Ishikawa (cell line): Measurements from ENCODE around the gene CD79A.

ENCODE experiments used
- CEBPB ChIP-seq: IDR thresholded peaks from 2 replicates; pipeline ENCODE4 v1.6.1; 2012
- CREB1 ChIP-seq: IDR thresholded peaks from 2 replicates; pipeline ENCODE4 v1.6.1; 2012; ENCODE audit warnings: low read depth
- EGR1 ChIP-seq: IDR thresholded peaks from 2 replicates; pipeline ENCODE4 v1.6.1; 2012
- EP300 ChIP-seq: IDR thresholded peaks from 2 replicates; pipeline ENCODE4 v1.6.1; 2012; ENCODE audit warnings: borderline replicate concordance
- RAD21 ChIP-seq: IDR thresholded peaks from 2 replicates; pipeline ENCODE4 v1.6.1; 2012; ENCODE audit warnings: low read depth
- TEAD4 ChIP-seq: IDR thresholded peaks from 2 replicates; pipeline ENCODE4 v1.6.1; 2012
- TF ChIP-seq, protein P1 (sequence below): IDR thresholded peaks from 2 replicates; pipeline ENCODE4 v1.6.1; 2012; ENCODE audit warnings: low read depth, mild to moderate bottlenecking
- TF ChIP-seq, protein P2 (sequence below): IDR thresholded peaks from 2 replicates; pipeline ENCODE4 v1.6.1; 2012

DNA sequence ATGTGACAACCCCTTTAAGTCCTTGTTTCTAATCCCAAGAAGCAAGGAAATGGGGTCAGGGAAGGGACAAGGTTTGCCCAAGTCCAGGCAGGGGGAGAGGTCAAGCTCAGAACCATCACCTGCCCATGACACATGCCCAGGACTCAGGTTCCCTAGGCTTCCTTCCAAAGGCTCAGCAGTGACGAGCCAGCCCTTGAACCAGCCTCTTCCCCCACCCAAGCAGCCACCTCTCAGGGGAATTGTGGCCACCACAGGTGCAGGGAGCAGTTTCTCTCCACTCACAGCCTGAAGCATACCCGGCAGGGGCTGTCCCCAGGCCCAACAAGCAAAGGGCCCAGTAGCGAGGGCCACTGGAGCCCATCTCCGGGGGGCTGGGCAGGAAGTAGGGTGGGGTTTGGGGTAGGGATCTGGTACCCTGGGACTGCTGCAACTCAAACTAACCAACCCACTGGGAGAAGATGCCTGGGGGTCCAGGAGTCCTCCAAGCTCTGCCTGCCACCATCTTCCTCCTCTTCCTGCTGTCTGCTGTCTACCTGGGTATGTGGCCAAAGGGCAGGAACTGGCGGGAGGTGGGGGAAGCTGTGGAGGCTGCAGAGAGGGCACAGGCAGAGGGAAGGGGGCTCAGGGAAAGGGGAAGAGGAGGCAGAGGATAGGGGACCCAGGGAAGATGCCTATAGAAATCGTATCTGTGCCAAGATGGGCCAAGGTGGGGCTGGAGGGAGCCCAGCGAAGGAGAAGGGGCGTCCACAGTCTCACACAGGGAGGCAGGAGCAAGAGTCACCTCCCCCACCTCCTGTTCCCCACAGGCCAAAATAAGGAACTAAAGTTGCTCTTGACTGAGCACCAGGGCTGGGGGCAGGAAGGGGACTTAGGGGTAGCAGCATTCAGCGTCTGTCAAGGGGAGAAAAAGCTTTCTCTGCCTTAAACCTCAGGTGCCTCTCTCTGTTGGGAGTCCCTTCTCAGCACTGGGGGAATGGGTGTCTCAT is at the start of gene CD79A:
- TF ChIP-seq EGR1 (no peak), RAD21 (no peak), CEBPB (no peak), EP300 (no peak), TEAD4 (no peak), CREB1 (no peak)
- TF ChIP-seq, protein P1, sequence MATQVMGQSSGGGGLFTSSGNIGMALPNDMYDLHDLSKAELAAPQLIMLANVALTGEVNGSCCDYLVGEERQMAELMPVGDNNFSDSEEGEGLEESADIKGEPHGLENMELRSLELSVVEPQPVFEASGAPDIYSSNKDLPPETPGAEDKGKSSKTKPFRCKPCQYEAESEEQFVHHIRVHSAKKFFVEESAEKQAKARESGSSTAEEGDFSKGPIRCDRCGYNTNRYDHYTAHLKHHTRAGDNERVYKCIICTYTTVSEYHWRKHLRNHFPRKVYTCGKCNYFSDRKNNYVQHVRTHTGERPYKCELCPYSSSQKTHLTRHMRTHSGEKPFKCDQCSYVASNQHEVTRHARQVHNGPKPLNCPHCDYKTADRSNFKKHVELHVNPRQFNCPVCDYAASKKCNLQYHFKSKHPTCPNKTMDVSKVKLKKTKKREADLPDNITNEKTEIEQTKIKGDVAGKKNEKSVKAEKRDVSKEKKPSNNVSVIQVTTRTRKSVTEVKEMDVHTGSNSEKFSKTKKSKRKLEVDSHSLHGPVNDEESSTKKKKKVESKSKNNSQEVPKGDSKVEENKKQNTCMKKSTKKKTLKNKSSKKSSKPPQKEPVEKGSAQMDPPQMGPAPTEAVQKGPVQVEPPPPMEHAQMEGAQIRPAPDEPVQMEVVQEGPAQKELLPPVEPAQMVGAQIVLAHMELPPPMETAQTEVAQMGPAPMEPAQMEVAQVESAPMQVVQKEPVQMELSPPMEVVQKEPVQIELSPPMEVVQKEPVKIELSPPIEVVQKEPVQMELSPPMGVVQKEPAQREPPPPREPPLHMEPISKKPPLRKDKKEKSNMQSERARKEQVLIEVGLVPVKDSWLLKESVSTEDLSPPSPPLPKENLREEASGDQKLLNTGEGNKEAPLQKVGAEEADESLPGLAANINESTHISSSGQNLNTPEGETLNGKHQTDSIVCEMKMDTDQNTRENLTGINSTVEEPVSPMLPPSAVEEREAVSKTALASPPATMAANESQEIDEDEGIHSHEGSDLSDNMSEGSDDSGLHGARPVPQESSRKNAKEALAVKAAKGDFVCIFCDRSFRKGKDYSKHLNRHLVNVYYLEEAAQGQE: no peak
- TF ChIP-seq, protein P2, sequence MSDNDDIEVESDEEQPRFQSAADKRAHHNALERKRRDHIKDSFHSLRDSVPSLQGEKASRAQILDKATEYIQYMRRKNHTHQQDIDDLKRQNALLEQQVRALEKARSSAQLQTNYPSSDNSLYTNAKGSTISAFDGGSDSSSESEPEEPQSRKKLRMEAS: no peak
